GM19395 (cell line): Measurements from ENCODE around the gene MGME1.

Source experiments
- ATAC-seq: cut with Tn5 transposase; IDR thresholded peaks from one replicate; pipeline ENCODE4 v1.9.1; 2021; ENCODE audit warnings: mild to moderate bottlenecking, moderate library complexity; ENCODE audit not compliant: unreplicated experiment

The MGME1 gene

DNA sequence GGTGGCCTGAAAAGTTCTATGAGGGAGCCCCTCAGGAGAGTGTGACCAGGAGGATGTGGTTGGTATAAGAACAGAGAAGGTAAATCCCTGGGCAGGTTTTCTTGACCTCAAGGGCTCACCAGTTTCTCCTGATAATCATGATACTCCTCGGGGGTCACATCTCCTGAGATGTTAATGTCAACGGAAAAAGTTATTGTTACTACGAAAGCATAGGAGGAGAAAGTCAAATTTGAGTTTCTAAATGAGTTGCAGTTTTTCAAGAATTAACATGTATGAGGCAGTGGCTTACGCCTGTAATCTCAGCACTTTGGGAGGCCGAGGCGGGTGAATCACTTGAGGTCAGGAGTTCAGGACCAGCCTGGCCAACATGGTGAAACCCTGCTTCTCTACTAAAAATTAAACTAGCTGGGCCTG, 23.4 kb downstream of the MGME1 start:
- ATAC-seq: peak; percentile 66

DNA sequence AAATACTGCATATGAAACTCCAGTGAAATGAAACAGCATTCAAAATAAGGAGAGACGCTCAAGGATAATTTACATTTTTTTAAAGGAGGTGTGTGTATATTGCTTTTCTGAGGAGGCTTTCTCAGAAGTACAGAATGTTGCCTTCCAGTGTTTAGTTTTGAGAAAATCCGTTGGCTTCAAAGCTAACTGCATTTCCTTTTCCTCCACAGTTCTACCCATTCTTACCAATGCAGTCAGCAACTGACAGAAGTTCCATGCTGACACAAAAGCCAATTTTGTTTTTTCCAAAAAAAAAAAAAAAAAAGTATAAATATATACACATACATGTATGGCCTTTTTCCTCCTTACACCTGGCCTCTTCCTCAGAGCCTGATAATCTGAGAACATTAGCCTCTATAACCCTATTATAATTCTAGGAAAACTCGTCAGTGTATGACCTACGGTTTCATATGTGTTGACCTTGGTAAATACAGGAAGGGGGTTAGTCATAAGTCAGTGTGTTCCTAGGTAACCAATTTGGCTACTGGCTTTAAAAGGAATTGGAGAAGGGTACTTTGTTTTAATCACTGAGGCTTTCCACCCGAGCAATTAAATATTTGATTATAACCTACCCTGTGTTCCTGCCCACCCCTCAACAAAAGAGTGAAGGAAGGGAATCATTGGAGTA, 24.2 kb downstream of the MGME1 start:
- no peak for ATAC-seq

GRCh38 chr20:17993546-17993945, 24.7 kb downstream of the MGME1 start:
- ATAC-seq: no peak

DNA sequence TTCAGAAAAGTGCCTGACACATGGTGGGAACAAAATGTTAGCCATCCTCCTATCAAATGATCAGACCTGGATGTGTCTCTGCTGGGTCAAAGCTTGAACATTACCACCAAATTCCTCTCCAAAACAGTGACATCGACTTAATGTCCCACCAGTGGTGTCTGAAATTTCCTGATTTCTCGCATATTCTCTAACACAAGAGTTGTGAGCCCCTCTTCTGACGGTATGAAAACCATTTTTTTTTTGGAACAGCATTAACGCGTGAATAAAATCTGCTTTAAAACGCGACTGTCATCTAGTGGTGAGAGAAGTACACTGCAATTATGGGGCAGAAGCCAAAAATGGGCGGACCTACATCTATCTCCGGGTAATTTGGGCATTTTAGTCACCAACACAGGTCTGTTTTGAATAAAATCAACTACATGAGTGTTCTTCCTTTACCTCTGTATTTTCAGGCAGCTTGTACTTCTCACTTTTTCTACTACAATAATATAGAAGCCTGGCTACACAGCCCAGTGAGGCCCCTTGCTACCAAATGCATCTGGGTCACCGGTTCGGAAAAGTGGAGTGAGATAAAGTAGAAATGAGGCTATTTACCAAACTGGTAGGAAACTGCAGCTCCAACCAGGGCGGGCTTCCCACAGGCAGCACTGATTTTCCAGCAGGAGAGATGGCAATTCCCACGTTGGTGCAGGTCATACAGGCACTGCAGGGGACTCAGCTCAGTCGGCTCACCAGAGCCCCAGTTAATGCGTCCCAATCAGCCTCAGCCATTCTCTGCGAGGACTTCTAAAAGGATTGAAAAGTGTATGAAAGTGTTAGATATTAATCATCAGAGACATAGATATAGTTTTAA, 27.4 kb downstream of the MGME1 start:
- ATAC-seq: peak; percentile 50

GRCh38 chr20:17998446-17998845, 29.6 kb downstream of the MGME1 start:
- ATAC-seq: no peak

- ATAC-seq: no peak
These were observed 30.7 kb downstream of the MGME1 start for GRCh38 chr20:17999566-17999965.

DNA sequence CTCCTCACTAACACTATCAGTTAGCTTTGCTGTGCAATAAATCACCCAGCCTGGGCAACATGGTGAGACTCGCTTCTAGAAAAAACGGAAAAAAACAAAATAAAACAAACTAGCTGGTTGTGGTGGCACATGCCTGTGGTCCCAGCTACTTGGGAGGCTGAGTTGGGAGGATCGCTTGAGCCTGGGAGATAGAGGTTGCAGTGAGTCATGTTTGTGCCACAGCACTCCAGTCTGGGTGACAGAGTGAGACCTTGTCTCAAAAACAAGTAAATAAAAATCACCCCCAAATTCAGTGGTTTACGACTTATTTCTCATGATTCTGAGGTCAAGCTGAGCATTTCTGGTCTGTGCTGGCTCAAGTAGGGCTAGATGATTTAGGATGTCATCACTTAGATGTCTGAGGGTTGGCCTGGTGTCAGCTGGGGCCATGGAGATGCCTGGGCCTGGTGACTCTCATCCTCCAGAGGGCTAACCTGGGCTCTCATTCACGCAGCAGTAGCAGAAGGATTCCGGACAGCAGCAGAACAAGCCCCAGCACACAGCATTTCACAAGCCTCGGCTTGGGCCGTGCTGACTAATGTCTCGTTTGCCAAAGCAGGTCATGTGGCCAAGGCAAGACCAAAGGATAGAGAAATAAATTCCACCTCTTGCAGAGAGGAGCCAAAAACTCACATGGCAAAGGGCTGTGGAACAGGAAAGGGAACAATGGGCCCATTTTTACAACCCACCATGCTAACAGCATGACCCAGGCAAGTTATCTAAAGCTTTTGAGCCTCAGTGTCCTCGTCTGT, 32.5 kb downstream of the MGME1 start:
- ATAC-seq: no peak

GRCh38 chr20:18003897-18004296, 35.1 kb downstream of the MGME1 start:
- peak; percentile 43 for ATAC-seq

DNA sequence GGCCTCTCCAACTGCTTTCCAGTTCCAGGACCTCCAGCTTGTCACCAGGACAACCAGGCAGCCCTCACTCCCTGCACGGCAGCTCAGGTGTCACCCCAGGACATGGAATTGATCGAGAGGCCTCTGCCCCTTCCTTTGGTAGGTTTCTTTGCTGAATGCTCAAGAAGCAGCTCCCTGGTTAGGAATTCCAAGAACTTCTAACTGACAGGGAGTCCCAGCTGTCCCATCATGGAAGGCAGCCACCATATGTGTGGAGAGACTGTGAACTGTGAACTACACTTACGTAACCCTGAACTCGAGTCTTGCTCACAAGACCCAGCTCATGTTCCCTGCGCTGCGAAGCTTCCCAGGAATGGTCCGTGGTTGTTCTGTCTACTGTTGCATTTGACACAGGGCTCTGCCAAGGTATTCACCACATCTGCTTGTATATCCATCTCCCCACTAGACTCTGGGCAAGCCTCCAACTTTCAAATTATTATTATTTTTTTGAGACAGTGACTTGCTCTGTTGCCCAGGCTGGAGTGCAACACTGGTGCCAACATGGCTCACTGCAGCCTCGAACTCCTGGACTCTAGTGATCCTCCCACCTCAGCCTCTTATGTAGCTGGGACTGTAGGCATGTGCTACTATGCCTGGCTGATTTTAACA, 35.7 kb downstream of the MGME1 start:
- ATAC-seq: no peak

DNA sequence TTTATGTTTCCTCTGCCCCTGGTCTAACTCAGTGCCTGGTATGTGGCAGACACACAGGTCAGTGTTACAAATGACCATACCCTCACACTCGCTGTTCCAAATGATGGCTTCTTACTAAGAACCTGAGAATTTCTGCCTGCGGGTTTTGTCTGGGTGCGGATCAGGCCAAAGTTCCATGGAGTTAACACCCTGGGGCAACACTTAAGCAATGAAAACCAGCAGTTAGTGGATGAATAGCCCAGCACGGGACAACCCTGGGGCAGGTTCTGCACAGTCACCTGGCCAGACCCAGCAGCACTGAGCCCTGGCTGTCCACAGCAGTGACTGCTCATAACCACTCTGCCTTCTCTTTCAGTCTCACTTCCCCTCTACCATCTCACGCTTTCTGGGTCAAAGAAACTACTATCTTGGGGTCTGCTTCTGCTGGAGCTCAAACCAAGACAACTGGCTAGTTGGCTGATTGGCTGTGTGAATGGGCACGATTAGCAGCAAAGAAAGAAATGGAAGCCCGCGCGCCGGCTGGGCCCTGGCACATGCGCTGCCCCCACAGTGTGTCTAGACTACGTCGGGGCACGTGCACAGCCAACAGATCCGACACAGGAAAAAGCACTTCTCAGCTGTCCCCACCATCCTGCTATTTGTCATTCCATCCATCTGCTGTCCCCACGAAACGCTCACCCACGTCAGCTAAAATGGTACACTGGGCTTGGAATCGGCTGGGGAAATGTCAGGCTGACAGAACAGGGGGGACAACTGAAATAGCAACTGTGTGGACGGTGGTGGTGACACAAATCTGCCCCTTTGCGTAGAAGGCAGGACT, 36.6 kb downstream of the MGME1 start:
- peak; percentile 94 for ATAC-seq

DNA sequence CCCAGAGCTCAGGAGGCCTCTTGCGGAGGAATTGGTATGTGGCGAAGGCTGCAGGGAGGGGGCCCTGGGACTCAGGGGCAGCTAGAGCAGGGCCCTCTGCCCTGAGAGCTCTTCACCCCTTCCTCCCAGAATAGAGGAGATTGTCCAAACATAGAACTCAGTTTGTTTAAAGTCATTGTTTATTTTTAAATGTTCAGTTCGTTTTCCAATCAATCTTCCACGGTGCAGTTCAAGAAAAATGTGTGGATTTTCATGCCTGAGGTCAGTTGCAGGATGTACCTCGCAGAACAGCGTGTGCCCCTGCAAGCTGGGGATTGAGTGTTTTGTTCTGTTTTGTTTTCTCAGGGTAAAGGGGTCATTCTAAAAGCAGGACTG, 37.2 kb downstream of the MGME1 start:
- ATAC-seq: no peak

DNA sequence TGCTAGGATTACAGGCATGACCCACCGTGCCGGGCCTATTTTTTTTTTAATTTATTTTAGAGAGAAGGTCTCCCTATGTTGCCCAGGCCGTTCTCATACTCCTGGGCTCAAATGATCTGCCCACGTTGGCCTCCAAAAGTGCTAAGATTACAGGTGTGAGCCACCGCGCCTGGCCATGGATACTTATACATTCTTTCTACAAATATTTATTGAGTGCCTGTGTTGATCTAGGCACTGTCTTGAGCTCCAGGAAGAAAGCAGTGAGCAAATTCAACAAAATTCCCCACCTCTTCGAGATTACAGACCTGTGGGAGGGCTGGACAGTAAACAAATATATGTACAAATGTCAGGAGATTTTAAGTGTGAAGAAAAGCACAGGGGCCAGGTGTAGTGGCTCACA, 37.9 kb downstream of the MGME1 start:
- ATAC-seq: no peak

DNA sequence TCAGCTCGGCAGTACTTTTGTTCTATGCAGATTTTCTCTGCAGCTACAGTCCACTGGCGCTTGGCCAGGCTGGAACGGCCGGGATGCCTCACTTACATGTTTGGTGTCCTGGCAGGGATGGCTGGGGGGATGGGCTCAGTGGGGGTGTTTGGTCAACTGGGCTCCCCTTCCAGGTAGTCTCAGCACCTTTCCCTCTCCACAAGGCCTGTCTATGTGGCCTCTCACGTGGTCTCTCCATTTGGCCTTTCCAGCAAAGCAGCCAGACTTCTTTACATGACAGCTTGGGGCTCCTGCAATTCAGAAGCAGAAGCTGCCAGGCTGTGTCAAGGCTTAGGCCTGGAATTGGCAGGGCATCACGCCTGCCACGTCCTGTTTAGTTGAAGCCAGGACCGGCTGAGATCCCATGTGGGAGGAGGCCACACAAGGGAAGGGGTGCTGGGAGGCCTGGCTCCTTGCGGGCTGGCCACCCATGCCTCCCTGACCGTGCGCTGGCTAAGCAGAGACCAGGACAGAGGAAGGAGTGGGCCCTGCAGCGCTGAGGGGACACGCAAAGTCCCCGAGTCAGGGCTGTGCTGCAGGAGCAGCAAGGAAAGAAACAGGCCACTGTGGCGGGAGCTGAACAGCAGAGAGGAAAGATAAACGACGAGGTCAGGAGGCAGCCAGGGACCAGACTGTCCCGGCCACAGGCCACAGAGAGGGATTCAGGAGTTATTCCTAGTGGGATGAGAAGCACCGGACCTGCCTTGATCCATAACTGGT, 38.9 kb downstream of the MGME1 start:
- no peak for ATAC-seq

GRCh38 chr20:18009116-18009515, 40.3 kb downstream of the MGME1 start:
- no peak for ATAC-seq

DNA sequence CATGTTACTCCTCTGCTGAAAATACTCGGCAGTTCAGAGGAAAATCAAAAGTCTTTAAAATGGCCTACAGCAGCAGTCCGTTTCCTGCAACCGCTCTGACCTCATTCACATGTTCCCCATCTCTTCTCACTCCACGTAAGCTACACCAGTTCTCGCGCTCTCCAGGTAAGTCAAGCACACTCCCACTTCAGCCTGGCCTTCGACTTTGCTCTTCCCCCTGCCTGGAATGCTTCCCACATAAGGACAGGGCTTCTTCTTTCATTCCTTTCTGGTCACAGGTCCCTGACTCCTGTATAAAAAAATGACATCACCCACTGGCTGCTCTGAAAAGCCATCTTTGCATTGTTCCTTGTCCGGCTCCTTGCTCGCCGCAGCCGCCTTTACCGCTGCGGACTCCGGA, 42.7 kb downstream of the MGME1 start:
- no peak for ATAC-seq

DNA sequence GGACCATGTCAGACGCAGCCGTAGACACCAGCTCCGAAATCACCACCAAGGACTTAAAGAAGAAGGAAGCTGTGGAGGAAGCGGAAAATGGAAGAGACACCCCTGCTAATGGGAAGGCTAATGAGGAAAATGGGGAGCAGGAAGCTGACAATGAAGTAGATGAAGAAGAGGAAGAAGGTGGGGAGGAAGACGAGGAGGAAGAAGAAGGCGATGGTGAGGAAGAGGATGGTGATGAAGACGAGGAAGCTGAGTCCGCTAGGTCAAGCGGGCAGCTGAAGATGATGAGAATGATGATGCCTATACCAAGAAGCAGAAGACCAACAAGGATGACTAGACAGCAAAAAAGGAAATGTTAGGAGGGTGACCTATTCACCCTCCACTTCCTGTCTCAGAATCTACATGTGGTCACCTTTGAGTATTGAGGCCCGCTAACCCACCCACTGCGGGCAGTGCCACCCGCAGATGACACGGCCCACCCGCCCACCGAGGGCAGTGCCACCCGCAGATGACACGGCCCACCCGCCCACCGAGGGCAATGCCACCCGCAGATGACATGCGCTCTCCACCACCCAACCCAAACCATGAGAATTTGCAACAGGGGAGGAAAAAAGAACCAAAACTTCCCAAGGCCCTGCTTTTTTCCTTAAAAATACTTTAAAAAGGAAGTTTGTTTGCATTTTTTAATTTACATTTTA, 43.3 kb downstream of the MGME1 start:
- no peak for ATAC-seq

GRCh38 chr20:18012901-18013300, 44.1 kb downstream of the MGME1 start:
- no peak for ATAC-seq

GRCh38 chr20:18014411-18014810, 45.6 kb downstream of the MGME1 start:
- no peak for ATAC-seq

DNA sequence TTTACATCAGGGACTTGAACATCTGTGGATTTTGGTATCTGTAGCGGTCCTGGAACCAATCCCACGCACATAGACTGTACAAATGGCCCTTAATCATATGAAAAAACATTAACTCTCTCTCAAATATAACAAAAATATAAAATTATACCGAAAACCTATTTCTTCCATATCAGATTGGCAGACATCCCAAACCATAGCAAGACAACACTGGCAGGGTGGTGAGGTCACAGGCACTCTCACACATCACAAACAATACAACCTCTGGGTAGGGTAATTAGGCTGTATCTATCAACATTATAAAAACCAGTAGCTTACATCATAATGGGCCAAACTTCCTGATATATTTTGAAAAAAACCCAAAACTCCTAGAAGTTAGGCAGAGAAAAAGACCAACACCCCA, 48.0 kb downstream of the MGME1 start:
- ATAC-seq: no peak
